Nephron (organoid): ENCODE data around the gene UCKL1.

ENCODE experiments used
- H3K27ac Mint-ChIP-seq, 3 experiments: 2 replicates each; pipeline ENCODE4 v1.8.0; 2020; ENCODE audit warnings: mixed read lengths in 3 of 3, mild to moderate bottlenecking in 2 of 3, moderate library complexity in 1 of 3
- H3K27me3 Mint-ChIP-seq: 2 replicates; pipeline ENCODE4 v1.8.0; 2021; ENCODE audit warnings: low read depth, mild to moderate bottlenecking, moderate library complexity, mixed read lengths
- H3K36me3 Mint-ChIP-seq: 2 replicates; pipeline ENCODE4 v1.8.0; 2020; ENCODE audit warnings: low read depth, mixed read lengths
- H3K4me1 Mint-ChIP-seq: 2 replicates; pipeline ENCODE4 v1.8.0; 2020; ENCODE audit warnings: mixed read lengths
- H3K4me3 Mint-ChIP-seq, 3 experiments: 2 replicates each; pipeline ENCODE4 v1.8.0; 2020; ENCODE audit warnings: mild to moderate bottlenecking in 3 of 3, mixed read lengths in 3 of 3, moderate library complexity in 2 of 3
- H3K9me3 Mint-ChIP-seq: 2 replicates; pipeline ENCODE4 v1.8.0; 2020; ENCODE audit warnings: mixed read lengths
- TF ChIP-seq, protein P1 (sequence below), 3 experiments: fragments of 200-600 bp; sonication (generic); IDR thresholded peaks; one replicate each; pipeline ENCODE4 v1.5.0; 2021; ENCODE audit warnings: antibody characterized with exemption in 3 of 3; ENCODE audit not compliant: unreplicated experiment in 3 of 3

Gene UCKL1

GRCh38 chr20:63939061-63939935 is 16.9 kb downstream of the UCKL1 start:
- H3K9me3 Mint-ChIP-seq: no peaks in the 10 kb centered on the region
- no peak overlapping the region for H3K27ac Mint-ChIP-seq
- peaks cover 37% of the 10 kb centered on the region for H3K36me3 Mint-ChIP-seq
- TF ChIP-seq, protein P1, sequence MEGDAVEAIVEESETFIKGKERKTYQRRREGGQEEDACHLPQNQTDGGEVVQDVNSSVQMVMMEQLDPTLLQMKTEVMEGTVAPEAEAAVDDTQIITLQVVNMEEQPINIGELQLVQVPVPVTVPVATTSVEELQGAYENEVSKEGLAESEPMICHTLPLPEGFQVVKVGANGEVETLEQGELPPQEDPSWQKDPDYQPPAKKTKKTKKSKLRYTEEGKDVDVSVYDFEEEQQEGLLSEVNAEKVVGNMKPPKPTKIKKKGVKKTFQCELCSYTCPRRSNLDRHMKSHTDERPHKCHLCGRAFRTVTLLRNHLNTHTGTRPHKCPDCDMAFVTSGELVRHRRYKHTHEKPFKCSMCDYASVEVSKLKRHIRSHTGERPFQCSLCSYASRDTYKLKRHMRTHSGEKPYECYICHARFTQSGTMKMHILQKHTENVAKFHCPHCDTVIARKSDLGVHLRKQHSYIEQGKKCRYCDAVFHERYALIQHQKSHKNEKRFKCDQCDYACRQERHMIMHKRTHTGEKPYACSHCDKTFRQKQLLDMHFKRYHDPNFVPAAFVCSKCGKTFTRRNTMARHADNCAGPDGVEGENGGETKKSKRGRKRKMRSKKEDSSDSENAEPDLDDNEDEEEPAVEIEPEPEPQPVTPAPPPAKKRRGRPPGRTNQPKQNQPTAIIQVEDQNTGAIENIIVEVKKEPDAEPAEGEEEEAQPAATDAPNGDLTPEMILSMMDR (IDR thresholded peaks at IDR 0.05; ENCODE audit: unreplicated experiment in 3 of 3): no peak
- no peaks in the 10 kb centered on the region for H3K27me3 Mint-ChIP-seq
- H3K4me1 Mint-ChIP-seq: peaks cover 4% of the 10 kb centered on the region
- H3K4me3 Mint-ChIP-seq: no peak overlapping the region

GRCh38 chr20:63937596-63937995 is 18.6 kb downstream of the UCKL1 start:
- H3K4me3 Mint-ChIP-seq: no peak overlapping the region
- TF ChIP-seq, protein P1 (IDR thresholded peaks at IDR 0.05; ENCODE audit: unreplicated experiment in 3 of 3): no peak

DNA sequence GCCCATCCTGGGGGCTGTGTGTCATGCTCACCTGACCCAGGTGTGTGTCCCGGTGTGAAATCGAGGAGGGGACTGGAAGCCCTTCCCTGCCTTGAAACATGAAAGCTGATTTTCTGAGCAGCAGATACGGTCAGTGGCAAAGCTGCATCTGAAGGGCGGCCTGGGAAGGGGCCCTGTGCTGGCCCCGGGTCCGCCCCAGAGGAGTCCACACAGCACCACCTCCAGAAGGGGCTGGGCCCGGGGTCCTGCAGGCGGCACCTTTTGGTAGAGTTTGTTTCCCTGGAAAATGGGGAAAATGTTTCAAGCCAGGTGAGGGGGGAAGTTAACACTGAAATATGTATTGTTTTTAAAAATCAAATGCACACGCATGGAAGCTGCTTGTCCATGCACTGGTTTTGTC is 20.8 kb downstream of the UCKL1 start:
- H3K27ac Mint-ChIP-seq: no peak overlapping the region
- H3K27me3 Mint-ChIP-seq: no peaks in the 10 kb centered on the region
- TF ChIP-seq, protein P1 (IDR thresholded peaks at IDR 0.05; ENCODE audit: unreplicated experiment in 3 of 3): no peak
- H3K36me3 Mint-ChIP-seq: peaks cover 48% of the 10 kb centered on the region
- H3K9me3 Mint-ChIP-seq: no peaks in the 10 kb centered on the region
- H3K4me3 Mint-ChIP-seq: no peak overlapping the region
- H3K4me1 Mint-ChIP-seq: peaks cover 5% of the 10 kb centered on the region

More at GRCh38 chr20:63937596-63937995, 18.6 kb downstream of the UCKL1 start:
- no peak overlapping the region for H3K27ac Mint-ChIP-seq
- peaks cover 36% of the 10 kb centered on the region for H3K36me3 Mint-ChIP-seq
- H3K4me1 Mint-ChIP-seq: peaks cover 5% of the 10 kb centered on the region
- H3K9me3 Mint-ChIP-seq: no peaks in the 10 kb centered on the region
- no peaks in the 10 kb centered on the region for H3K27me3 Mint-ChIP-seq

DNA sequence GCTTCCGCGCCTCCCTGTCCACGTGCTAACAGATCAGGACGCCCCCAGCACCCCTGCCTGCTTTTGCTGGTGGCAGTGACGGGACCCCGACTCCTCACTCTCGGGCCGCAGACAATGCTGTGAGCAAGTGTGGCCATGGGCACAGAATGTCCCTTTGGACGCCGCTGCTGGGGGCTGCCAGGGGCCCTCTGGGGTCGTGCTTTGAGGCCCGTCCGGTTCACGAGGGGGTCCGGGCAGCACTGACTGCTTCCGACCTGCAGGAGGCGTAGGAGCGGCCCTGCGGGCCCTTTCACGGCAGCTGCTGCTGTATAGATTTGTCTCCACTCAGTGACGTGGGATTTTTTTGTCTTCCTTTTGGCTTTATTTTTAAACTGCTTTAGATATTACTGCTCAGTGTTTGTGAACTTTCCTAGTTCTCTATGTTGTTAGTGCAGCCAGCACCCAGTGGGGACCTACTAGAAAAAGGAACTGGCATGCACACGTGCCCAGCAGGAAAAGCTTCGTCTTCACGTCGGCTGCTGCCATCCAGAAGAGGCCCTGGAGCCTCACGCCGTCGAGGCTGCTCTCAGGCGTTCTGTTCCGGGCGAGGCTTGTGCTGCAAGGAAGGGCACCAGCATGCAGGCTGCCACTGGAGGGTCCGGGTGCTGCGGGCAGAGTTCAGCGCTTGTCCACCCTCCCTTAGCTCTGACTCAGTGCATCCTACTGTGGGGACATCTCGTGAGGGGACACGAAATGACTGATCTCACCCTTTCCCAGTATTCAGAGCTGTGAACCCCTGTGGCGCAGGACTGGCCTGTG is 21.7 kb downstream of the UCKL1 start:
- Mint-ChIP-seq H3K36me3 (peaks cover 54% of the 10 kb centered on the region), H3K27me3 (no peaks in the 10 kb centered on the region)
- TF ChIP-seq, protein P1 (IDR thresholded peaks at IDR 0.05; ENCODE audit: unreplicated experiment in 3 of 3): peak; percentile 24 to 44 (median 33)

GRCh38 chr20:63933646-63934045 is 22.6 kb downstream of the UCKL1 start:
- Mint-ChIP-seq H3K4me3 (no peak overlapping the region), H3K36me3 (peaks cover 59% of the 10 kb centered on the region), H3K27ac (no peak overlapping the region), H3K27me3 (no peaks in the 10 kb centered on the region), H3K9me3 (no peaks in the 10 kb centered on the region), H3K4me1 (peaks cover 5% of the 10 kb centered on the region)
- TF ChIP-seq, protein P1 (IDR thresholded peaks at IDR 0.05; ENCODE audit: unreplicated experiment in 3 of 3): no peak

More for the DNA sequence above, 21.7 kb downstream of the UCKL1 start:
- no peaks in the 10 kb centered on the region for H3K9me3 Mint-ChIP-seq
- peaks cover 5% of the 10 kb centered on the region for H3K4me1 Mint-ChIP-seq
- no peak overlapping the region for H3K4me3 Mint-ChIP-seq
- no peak overlapping the region for H3K27ac Mint-ChIP-seq
